Peyer's patch (tissue), 4 donors: Measurements from ENCODE around the gene STPG1. TPM values are rescaled to one million over a fixed set of nuclear protein-coding genes. Genes with fewer than 3 reads are reported as not detected.
A peak's percentile ranks its signal among the peaks of the same experiment; 100 is the strongest.

Experiments
- DNase-seq, 3 donors: peaks; one replicate each; pipeline ENCODE4 v3.0.0-alpha.2; 2017 to 2019
- H3K27ac ChIP-seq, 4 donors: fragments of 200-600 bp; sonication (generic); one replicate each; pipeline ENCODE4 v1.5.1; 2016 to 2019
- H3K27me3 ChIP-seq, 2 donors: fragments of 200-600 bp; sonication (generic); one replicate each; pipeline ENCODE4 v1.5.1; 2019
- H3K36me3 ChIP-seq, 3 donors: fragments of 200-600 bp; sonication (generic); one replicate each; pipeline ENCODE4 v1.5.1; 2016 to 2019
- H3K4me1 ChIP-seq, 4 donors: fragments of 200-600 bp; sonication (generic); one replicate each; pipeline ENCODE4 v1.5.1; 2016 to 2019
- H3K4me3 ChIP-seq, 4 donors: fragments of 200-600 bp; sonication (generic); 1 replicate in 3 of 4; 2 replicates in 1 of 4; pipeline ENCODE4 v1.5.1; 2016 to 2019; ENCODE audit warnings: mild to moderate bottlenecking in 1 of 4
- H3K9me3 ChIP-seq, 4 donors: fragments of 200-600 bp; sonication (generic); one replicate each; pipeline ENCODE4 v1.5.1; 2016 to 2019; ENCODE audit warnings: mild to moderate bottlenecking in 1 of 4
- POLR2A ChIP-seq, 2 donors: fragments of 450-650 bp; IDR thresholded peaks; one replicate each; pipeline ENCODE4 v1.5.1; 2017; ENCODE audit warnings: antibody characterized with exemption in 2 of 2, mild to moderate bottlenecking in 2 of 2, moderate library complexity in 2 of 2
- total RNA-seq, 4 donors: library from RNA; depleted of rRNA; stranded (reverse); fragments of >200 nt; gene quantifications; one replicate each; pipeline ENCODE4 v1.1.0, GENCODE V29; 2016
- TF ChIP-seq, protein P1 (sequence below), 6 experiments: fragments of 450-650 bp in 4 of 6; fragments of 200-600 bp in 2 of 6; sonication (generic) in 1 of 6; IDR thresholded peaks; one replicate each; pipeline ENCODE4 v1.5.1; 2017 to 2019; ENCODE audit warnings: antibody characterized with exemption in 6 of 6, mild to moderate bottlenecking in 3 of 6, moderate library complexity in 1 of 6

Gene STPG1
- total RNA-seq, 4 donors from 2014 or later, result 3.3 to 16.5 (median 15.1) TPM

DNA sequence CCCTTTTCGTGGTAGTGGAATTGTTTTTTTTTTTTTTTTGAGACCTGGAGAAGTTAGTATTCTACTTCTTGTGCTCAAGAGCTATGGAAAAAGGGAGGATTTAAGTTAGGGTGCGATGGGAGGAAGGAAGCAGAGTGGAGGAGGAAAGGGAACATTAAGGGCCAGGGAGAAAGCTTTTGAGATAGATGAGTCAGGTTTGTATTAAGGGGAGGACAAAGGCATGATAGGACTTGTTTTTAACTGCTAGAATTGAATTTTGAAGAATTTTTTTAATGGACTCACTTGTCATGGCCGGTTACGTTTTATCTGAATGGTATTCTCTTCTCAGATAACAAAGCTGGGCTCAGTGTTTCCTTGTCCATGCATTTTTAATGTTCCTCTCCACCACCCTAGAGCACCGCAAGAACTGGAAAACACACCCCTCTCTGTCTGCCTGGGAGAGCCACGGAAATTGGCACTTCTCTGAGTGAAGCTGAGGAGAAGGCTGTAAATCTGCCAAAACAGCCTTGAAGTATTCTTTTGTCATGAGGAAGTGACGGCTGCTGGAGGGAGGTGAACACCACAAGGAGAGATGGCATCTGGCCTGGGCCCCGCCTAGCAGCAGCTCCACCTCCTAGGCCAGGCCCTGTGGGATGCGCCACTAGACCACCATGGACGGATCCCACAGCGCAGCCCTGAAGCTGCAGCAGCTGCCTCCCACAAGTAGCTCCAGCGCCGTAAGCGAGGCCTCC is 5.5 kb upstream of the STPG1 start:
- Histone ChIP-seq H3K9me3 (no peaks in the 10 kb centered on the region), H3K27me3 (no peaks in the 10 kb centered on the region), H3K4me3 (no peak overlapping the region), H3K27ac (peak overlapping the region in 1 of 4 donors; percentile 15), H3K4me1 (peaks cover 0 to 26% (median 7%) of the 10 kb centered on the region in 4 donors), H3K36me3 (peaks cover 0 to 34% (median 0%) of the 10 kb centered on the region in 3 donors)
- peak in 1 of 3 donors; percentile 58 for DNase-seq
- TF ChIP-seq, protein P1, sequence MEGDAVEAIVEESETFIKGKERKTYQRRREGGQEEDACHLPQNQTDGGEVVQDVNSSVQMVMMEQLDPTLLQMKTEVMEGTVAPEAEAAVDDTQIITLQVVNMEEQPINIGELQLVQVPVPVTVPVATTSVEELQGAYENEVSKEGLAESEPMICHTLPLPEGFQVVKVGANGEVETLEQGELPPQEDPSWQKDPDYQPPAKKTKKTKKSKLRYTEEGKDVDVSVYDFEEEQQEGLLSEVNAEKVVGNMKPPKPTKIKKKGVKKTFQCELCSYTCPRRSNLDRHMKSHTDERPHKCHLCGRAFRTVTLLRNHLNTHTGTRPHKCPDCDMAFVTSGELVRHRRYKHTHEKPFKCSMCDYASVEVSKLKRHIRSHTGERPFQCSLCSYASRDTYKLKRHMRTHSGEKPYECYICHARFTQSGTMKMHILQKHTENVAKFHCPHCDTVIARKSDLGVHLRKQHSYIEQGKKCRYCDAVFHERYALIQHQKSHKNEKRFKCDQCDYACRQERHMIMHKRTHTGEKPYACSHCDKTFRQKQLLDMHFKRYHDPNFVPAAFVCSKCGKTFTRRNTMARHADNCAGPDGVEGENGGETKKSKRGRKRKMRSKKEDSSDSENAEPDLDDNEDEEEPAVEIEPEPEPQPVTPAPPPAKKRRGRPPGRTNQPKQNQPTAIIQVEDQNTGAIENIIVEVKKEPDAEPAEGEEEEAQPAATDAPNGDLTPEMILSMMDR (IDR thresholded peaks at IDR 0.05), result no peak
- TF ChIP-seq POLR2A (IDR thresholded peaks at IDR 0.05), result no peak

DNA sequence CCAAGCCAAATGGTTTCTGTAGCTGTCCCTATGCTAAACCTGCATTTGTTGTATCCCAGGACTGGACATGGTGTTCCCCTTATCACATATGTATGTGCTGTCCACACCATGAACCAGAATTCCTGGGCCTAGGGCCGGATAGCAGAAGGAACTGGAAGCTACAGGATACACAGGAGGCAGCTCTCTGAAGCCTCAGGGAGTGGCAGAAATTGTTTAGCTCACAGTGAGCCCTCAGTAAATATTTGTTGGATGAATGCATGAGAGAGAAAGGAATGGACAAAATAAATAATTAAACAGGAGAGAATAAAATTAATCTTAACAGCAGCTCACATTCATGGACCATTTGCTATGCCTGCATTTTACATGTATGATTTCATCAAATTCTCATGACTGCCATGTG is 4.1 kb upstream of the STPG1 start:
- no peaks in the 10 kb centered on the region for H3K27me3 ChIP-seq
- no peaks in the 10 kb centered on the region for H3K9me3 ChIP-seq
- no peak for DNase-seq
- H3K27ac ChIP-seq, result no peak overlapping the region
- TF ChIP-seq, protein P1 (IDR thresholded peaks at IDR 0.05), result no peak
- no peak for TF ChIP-seq POLR2A (IDR thresholded peaks at IDR 0.05)
- H3K4me3 ChIP-seq, result no peak overlapping the region
- peaks cover 0 to 27% (median 0%) of the 10 kb centered on the region in 3 donors for H3K36me3 ChIP-seq
- H3K4me1 ChIP-seq, result peaks cover 0 to 29% (median 7%) of the 10 kb centered on the region in 4 donors

DNA sequence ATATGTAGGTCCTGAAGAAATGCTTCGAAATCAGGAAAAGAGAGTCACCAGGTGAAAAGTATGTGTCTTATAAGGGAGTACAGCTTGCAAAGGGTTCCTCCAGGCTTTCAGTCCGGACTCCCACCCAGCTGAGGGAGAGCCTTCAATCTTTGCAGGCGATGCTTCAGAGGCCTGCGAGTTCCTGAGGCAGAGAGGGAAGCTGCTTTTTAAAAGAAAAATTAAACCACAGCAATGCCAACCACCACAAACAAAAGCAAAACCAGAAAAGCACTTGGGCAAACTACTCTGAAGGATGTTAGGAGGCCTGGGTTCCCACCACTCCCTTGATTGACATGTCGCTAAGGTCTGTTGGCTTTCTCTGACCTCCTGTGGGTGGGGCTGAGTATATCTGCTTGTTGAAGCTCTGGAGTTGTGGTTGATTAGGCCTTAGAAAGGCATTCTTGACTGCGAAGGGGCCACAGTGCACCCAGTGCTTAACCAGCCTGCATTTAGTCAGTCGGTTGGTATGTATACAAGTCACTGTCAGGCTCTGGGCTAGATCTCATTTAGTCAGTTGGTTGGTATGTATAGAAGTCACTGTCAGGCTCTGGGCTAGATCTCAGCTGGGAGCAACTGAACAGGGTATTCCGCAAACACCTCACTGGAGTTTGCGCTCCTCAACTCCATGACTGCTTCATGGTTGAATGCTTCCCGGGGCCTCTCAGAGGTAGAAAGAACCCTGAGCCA is 3.2 kb upstream of the STPG1 start:
- TF ChIP-seq, protein P1 (IDR thresholded peaks at IDR 0.05), result no peak
- TF ChIP-seq POLR2A (IDR thresholded peaks at IDR 0.05), result no peak
- H3K36me3 ChIP-seq, result peaks cover 0 to 25% (median 0%) of the 10 kb centered on the region in 3 donors
- peaks cover 0 to 29% (median 7%) of the 10 kb centered on the region in 4 donors for H3K4me1 ChIP-seq
- no peaks in the 10 kb centered on the region for H3K27me3 ChIP-seq
- peak overlapping the region; percentile 60 to 77 (median 66) for H3K27ac ChIP-seq
- H3K9me3 ChIP-seq, result no peaks in the 10 kb centered on the region
- H3K4me3 ChIP-seq, result peak overlapping the region; percentile 49 to 71 (median 61)
- peak in 2 of 3 donors; percentile 58 to 72 for DNase-seq

DNA sequence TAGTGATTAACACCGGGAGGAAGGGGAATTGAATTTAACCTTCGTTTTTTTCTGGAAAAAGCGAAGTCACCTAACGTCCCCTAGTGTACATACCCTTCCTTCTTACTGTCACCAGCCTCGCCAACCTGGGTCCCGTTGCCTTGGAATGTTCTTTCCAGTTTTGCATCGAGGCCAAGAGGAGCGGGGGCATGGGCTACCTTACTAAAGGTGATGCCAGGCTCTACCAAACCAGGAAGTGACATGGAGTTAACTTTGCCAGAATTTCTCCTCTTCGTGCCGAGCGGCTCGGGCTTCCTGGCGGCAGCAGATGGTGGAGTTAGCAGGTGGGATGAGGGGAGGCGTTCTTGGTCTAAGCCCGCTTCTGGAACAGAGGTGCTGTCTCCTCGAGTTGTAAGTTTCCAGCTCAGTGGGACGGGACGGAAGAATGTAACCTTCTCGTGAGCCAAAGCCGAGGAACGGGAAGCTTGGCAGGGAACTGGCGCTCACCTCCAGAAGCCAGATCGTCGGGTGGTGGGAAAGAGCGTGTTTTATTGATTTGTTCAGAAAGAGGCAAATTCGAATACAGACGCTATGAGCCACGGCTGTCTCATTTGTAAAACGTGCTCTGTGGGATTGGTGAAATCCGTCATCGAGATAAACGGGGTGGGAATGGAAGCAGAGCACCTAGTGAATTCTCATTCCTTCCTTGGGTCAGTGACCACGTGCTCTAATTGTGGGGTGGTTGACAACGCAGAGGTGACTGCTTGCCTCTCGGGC is 2.5 kb upstream of the STPG1 start:
- peak in 2 of 3 donors; percentile 56 to 60 for DNase-seq
- no peak for TF ChIP-seq POLR2A (IDR thresholded peaks at IDR 0.05)
- TF ChIP-seq, protein P1 (IDR thresholded peaks at IDR 0.05), result no peak
- H3K36me3 ChIP-seq, result peaks cover 0 to 17% (median 0%) of the 10 kb centered on the region in 3 donors
- no peaks in the 10 kb centered on the region for H3K27me3 ChIP-seq
- peaks cover 0 to 29% (median 7%) of the 10 kb centered on the region in 4 donors for H3K4me1 ChIP-seq
- peak overlapping the region; percentile 49 to 71 (median 61) for H3K4me3 ChIP-seq
- no peaks in the 10 kb centered on the region for H3K9me3 ChIP-seq
- peak overlapping the region; percentile 60 to 77 (median 66) for H3K27ac ChIP-seq

DNA sequence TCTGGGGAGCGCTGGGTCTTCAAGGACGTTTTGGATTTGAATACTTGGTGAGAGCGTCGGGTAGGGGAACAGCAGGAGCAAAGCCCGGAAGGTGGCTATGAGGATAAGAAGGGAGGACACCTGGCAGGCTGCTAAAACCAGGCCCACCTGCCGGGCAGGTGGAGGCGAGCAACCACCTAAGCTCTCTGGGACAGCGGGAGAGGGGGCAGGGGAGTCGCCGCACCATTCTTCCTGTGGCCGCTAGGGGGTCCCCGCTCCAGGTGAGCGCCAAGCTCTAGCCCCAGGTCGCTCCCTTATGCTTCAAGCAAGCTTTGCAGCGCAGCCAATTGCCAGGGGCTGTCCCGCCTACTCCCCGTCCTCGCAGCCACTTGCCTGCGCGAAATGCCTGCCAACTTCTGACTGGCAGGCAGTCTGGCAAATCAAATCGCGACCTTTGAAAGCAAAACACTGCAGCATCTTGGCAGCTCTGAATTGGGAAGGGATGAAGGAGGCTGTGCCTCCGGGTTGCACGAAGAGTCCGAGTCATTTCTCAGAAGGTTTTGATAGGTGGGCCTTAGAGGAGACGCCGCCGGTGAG is 1.8 kb upstream of the STPG1 start, which contains the start of gene NIPAL3:
Gene NIPAL3 (plus strand): TSS at position 469 of the 576 bp plus-strand sequence. CDS start 3,746 bp downstream, outside the sequence.
- peak in 1 of 2 donors; percentile 38 for TF ChIP-seq POLR2A (IDR thresholded peaks at IDR 0.05)
- TF ChIP-seq, protein P1 (IDR thresholded peaks at IDR 0.05), result peak; percentile 86 to 97 (median 93)
- Histone ChIP-seq H3K36me3 (peaks cover 0 to 11% (median 0%) of the 10 kb centered on the region in 3 donors), H3K4me1 (peaks cover 0 to 30% (median 7%) of the 10 kb centered on the region in 4 donors)

More for the DNA sequence above, 1.8 kb upstream of the STPG1 start, which contains the start of gene NIPAL3:
- no peaks in the 10 kb centered on the region for H3K9me3 ChIP-seq
- no peaks in the 10 kb centered on the region for H3K27me3 ChIP-seq
- peak; percentile 96 to 100 (median 96) for DNase-seq
- peak within 1 kb of the TSS; percentile 65 to 82 (median 77) for H3K27ac ChIP-seq
- H3K4me3 ChIP-seq, result peak within 1 kb of the TSS; percentile 49 to 71 (median 61)
